HepG2 (cell line): Measurements from ENCODE around the gene METTL6. TPM values are rescaled to one million over a fixed set of nuclear protein-coding genes. Genes with fewer than 3 reads are reported as not detected.

Source experiments
- GFI1 ChIP-seq: sonication (generic); formaldehyde crosslinking; IDR thresholded peaks from 2 replicates; pipeline ENCODE4 v1.5.0; 2020; ENCODE audit warnings: missing genetic modification reagents, mild to moderate bottlenecking, borderline replicate concordance
- GZF1 ChIP-seq: sonication (generic); formaldehyde crosslinking; IDR thresholded peaks from 2 replicates; pipeline ENCODE4 v1.5.1; 2020; ENCODE audit warnings: mild to moderate bottlenecking, missing genetic modification reagents
- NFE2L2 ChIP-seq: fragments of 150-350 bp; IDR thresholded peaks from 2 replicates; pipeline ENCODE4 v1.6.1; 2014; ENCODE audit warnings: low read length
- polyA plus RNA-seq, 8 experiments: library from polyadenylated mRNA; depleted of rRNA in 3 of 8; stranded (reverse) in 7 of 8; unstranded in 1 of 8; fragments of >200 nt; fragmentation: Illumina TruSeq in 4 of 8; extraction: Trizol in 4 of 8; gene quantifications; 2 replicates each; pipeline versions ENCODE4 v1.2.1 to v1.2.3, GENCODE V29; 2011 to 2016; ENCODE audit warnings: low read depth in 4 of 8, missing spikeins in 1 of 8, mixed read lengths in 1 of 8; ENCODE audit not compliant: insufficient read depth in 1 of 8
- total RNA-seq, 5 experiments: library from RNA; depleted of rRNA; stranded (reverse); fragments of >200 nt; fragmentation: Illumina TruSeq; extraction: Trizol; gene quantifications; 2 replicates each; pipeline ENCODE4 v1.2.3, GENCODE V29; 2016; ENCODE audit warnings: low read depth in 1 of 5
- TF ChIP-seq, protein P1 (sequence below): sonication (generic); formaldehyde crosslinking; IDR thresholded peaks from 2 replicates; pipeline ENCODE4 v1.5.0; 2020; ENCODE audit warnings: missing genetic modification reagents
- TF ChIP-seq, protein P2 (sequence below): sonication (generic); formaldehyde crosslinking; IDR thresholded peaks from 2 replicates; pipeline ENCODE4 v1.4.0; 2020; ENCODE audit warnings: missing genetic modification reagents
- TF ChIP-seq, protein P3 (sequence below): sonication (generic); formaldehyde crosslinking; IDR thresholded peaks from 2 replicates; pipeline ENCODE4 v1.5.0; 2020; ENCODE audit warnings: mild to moderate bottlenecking, missing genetic modification reagents
- TF ChIP-seq, protein P4 (sequence below): sonication (generic); formaldehyde crosslinking; IDR thresholded peaks from 2 replicates; pipeline ENCODE4 v1.5.0; 2020; ENCODE audit warnings: mild to moderate bottlenecking, missing genetic modification reagents
- TF ChIP-seq, protein P5 (sequence below): sonication (generic); formaldehyde crosslinking; IDR thresholded peaks from 2 replicates; pipeline ENCODE4 v1.5.0; 2020; ENCODE audit warnings: mild to moderate bottlenecking, missing genetic modification reagents
- TF ChIP-seq, protein P6 (sequence below): sonication (generic); formaldehyde crosslinking; IDR thresholded peaks from 2 replicates; pipeline ENCODE4 v1.5.0; 2020; ENCODE audit warnings: mild to moderate bottlenecking, missing genetic modification reagents
- TF ChIP-seq, protein P7 (sequence below): sonication (generic); formaldehyde crosslinking; IDR thresholded peaks from 2 replicates; pipeline ENCODE4 v1.9.0; 2021; ENCODE audit warnings: missing genetic modification reagents, mild to moderate bottlenecking, borderline replicate concordance

The METTL6 gene
- total and polyA plus RNA-seq, 2 of the 13 experiments (the other 11 are each of a cell fraction or from before 2014, with no cell fraction given): 17.2 to 29.4 TPM

DNA sequence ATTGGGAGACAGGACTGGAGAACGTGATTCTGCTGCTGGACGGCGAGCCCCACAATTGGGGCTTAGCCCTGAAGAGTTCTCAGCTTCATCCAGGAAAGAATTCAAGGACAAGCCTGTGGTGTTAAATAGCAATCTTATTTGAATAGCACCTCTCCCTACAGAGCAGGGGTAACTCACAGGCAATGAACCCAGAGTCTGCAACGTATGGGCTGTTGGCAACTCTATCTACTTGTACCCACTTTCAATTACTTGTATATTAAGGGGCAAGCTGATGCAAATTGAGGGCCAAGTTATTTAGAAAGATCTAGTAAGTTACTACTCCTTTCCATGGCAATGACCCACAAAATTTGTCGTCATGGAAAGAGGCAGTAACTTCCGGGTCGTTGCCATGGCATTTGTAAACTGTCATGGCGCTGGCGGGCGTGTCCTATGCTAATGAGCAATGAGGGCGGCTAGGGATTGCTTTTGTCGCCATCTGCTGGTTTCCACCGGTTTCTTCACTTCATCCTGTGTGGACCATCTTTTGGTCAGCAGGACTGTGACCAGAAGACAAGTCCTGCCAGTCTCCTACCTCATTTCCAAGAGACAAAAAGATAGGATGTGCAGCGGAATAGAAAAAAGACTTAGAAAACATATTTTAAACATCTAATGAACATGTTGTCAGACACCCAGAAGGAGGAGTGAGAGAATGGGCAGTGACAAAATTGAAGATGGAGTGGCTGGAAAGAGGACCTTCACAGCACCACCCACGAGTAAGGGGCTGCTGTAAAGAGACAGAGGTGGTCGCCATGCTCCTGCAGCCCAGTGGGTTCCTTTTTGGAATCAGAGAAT is 49.2 kb downstream of the METTL6 start (continued):
- TF ChIP-seq, protein P1, sequence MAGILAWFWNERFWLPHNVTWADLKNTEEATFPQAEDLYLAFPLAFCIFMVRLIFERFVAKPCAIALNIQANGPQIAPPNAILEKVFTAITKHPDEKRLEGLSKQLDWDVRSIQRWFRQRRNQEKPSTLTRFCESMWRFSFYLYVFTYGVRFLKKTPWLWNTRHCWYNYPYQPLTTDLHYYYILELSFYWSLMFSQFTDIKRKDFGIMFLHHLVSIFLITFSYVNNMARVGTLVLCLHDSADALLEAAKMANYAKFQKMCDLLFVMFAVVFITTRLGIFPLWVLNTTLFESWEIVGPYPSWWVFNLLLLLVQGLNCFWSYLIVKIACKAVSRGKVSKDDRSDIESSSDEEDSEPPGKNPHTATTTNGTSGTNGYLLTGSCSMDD (CRISPR knock-in tag): no peak
- TF ChIP-seq, protein P2, sequence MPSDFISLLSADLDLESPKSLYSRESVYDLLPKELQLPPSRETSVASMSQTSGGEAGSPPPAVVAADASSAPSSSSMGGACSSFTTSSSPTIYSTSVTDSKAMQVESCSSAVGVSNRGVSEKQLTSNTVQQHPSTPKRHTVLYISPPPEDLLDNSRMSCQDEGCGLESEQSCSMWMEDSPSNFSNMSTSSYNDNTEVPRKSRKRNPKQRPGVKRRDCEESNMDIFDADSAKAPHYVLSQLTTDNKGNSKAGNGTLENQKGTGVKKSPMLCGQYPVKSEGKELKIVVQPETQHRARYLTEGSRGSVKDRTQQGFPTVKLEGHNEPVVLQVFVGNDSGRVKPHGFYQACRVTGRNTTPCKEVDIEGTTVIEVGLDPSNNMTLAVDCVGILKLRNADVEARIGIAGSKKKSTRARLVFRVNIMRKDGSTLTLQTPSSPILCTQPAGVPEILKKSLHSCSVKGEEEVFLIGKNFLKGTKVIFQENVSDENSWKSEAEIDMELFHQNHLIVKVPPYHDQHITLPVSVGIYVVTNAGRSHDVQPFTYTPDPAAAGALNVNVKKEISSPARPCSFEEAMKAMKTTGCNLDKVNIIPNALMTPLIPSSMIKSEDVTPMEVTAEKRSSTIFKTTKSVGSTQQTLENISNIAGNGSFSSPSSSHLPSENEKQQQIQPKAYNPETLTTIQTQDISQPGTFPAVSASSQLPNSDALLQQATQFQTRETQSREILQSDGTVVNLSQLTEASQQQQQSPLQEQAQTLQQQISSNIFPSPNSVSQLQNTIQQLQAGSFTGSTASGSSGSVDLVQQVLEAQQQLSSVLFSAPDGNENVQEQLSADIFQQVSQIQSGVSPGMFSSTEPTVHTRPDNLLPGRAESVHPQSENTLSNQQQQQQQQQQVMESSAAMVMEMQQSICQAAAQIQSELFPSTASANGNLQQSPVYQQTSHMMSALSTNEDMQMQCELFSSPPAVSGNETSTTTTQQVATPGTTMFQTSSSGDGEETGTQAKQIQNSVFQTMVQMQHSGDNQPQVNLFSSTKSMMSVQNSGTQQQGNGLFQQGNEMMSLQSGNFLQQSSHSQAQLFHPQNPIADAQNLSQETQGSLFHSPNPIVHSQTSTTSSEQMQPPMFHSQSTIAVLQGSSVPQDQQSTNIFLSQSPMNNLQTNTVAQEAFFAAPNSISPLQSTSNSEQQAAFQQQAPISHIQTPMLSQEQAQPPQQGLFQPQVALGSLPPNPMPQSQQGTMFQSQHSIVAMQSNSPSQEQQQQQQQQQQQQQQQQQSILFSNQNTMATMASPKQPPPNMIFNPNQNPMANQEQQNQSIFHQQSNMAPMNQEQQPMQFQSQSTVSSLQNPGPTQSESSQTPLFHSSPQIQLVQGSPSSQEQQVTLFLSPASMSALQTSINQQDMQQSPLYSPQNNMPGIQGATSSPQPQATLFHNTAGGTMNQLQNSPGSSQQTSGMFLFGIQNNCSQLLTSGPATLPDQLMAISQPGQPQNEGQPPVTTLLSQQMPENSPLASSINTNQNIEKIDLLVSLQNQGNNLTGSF (CRISPR knock-in tag): no peak
- TF ChIP-seq GZF1 (CRISPR knock-in tag) (no peak), NFE2L2 (no peak), GFI1 (CRISPR knock-in tag) (0 out of 2 replicates have a peak, but pooled peaks have one; percentile 34)
- TF ChIP-seq, protein P3, sequence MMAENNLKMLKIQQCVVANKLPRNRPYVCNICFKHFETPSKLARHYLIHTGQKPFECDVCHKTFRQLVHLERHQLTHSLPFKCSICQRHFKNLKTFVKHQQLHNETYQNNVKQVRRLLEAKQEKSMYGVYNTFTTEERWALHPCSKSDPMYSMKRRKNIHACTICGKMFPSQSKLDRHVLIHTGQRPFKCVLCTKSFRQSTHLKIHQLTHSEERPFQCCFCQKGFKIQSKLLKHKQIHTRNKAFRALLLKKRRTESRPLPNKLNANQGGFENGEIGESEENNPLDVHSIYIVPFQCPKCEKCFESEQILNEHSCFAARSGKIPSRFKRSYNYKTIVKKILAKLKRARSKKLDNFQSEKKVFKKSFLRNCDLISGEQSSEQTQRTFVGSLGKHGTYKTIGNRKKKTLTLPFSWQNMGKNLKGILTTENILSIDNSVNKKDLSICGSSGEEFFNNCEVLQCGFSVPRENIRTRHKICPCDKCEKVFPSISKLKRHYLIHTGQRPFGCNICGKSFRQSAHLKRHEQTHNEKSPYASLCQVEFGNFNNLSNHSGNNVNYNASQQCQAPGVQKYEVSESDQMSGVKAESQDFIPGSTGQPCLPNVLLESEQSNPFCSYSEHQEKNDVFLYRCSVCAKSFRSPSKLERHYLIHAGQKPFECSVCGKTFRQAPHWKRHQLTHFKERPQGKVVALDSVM (CRISPR knock-in tag): no peak
- TF ChIP-seq, protein P4, sequence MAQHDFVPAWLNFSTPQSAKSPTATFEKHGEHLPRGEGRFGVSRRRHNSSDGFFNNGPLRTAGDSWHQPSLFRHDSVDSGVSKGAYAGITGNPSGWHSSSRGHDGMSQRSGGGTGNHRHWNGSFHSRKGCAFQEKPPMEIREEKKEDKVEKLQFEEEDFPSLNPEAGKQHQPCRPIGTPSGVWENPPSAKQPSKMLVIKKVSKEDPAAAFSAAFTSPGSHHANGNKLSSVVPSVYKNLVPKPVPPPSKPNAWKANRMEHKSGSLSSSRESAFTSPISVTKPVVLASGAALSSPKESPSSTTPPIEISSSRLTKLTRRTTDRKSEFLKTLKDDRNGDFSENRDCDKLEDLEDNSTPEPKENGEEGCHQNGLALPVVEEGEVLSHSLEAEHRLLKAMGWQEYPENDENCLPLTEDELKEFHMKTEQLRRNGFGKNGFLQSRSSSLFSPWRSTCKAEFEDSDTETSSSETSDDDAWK (CRISPR knock-in tag): no peak
- TF ChIP-seq, protein P5, sequence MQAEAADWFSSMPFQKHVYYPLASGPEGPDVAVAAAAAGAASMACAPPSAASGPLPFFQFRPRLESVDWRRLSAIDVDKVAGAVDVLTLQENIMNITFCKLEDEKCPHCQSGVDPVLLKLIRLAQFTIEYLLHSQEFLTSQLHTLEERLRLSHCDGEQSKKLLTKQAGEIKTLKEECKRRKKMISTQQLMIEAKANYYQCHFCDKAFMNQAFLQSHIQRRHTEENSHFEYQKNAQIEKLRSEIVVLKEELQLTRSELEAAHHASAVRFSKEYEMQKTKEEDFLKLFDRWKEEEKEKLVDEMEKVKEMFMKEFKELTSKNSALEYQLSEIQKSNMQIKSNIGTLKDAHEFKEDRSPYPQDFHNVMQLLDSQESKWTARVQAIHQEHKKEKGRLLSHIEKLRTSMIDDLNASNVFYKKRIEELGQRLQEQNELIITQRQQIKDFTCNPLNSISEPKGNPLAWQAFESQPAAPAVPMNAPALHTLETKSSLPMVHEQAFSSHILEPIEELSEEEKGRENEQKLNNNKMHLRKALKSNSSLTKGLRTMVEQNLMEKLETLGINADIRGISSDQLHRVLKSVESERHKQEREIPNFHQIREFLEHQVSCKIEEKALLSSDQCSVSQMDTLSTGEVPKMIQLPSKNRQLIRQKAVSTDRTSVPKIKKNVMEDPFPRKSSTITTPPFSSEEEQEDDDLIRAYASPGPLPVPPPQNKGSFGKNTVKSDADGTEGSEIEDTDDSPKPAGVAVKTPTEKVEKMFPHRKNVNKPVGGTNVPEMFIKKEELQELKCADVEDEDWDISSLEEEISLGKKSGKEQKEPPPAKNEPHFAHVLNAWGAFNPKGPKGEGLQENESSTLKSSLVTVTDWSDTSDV: no peak
- TF ChIP-seq, protein P6, sequence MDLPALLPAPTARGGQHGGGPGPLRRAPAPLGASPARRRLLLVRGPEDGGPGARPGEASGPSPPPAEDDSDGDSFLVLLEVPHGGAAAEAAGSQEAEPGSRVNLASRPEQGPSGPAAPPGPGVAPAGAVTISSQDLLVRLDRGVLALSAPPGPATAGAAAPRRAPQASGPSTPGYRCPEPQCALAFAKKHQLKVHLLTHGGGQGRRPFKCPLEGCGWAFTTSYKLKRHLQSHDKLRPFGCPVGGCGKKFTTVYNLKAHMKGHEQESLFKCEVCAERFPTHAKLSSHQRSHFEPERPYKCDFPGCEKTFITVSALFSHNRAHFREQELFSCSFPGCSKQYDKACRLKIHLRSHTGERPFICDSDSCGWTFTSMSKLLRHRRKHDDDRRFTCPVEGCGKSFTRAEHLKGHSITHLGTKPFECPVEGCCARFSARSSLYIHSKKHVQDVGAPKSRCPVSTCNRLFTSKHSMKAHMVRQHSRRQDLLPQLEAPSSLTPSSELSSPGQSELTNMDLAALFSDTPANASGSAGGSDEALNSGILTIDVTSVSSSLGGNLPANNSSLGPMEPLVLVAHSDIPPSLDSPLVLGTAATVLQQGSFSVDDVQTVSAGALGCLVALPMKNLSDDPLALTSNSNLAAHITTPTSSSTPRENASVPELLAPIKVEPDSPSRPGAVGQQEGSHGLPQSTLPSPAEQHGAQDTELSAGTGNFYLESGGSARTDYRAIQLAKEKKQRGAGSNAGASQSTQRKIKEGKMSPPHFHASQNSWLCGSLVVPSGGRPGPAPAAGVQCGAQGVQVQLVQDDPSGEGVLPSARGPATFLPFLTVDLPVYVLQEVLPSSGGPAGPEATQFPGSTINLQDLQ (CRISPR knock-in tag): no peak
- TF ChIP-seq, protein P7, sequence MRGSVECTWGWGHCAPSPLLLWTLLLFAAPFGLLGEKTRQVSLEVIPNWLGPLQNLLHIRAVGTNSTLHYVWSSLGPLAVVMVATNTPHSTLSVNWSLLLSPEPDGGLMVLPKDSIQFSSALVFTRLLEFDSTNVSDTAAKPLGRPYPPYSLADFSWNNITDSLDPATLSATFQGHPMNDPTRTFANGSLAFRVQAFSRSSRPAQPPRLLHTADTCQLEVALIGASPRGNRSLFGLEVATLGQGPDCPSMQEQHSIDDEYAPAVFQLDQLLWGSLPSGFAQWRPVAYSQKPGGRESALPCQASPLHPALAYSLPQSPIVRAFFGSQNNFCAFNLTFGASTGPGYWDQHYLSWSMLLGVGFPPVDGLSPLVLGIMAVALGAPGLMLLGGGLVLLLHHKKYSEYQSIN: no peak
